HEK293 (cell line): Measurements from ENCODE around the gene ZBTB20.

Experiments used
- CTCF ChIA-PET: fragments of 350-600 bp; formaldehyde crosslinking; extraction: SDS; loops from one replicate; lab custom pipeline; 2021; ENCODE audit warnings: antibody characterized with exemption; lab: Yijun Ruan, JAX
- POLR2A ChIA-PET: fragments of 300-600 bp; formaldehyde crosslinking; extraction: SDS; loops from one replicate; lab custom pipeline; 2020; ENCODE audit warnings: antibody characterized with exemption, inconsistent platforms; lab: Yijun Ruan, JAX
- H3K27ac ChIP-seq: fragments of 200-500 bp; sonication (Bioruptor generic); 2 replicates; pipeline ENCODE4 v1.5.1; 2014; ENCODE audit warnings: low read depth, low read length, control low read depth, inconsistent platforms; ENCODE audit errors: extremely low read depth
- H3K36me3 ChIP-seq, 2 experiments: fragments of 200-500 bp in 1 of 2; sonication (Bioruptor generic) in 1 of 2; 1 replicate in 1 of 2; 2 replicates in 1 of 2; pipeline ENCODE4 v1.5.1; 2014 to 2017; ENCODE audit warnings: inconsistent platforms in 2 of 2, low read length in 2 of 2; ENCODE audit not compliant: control insufficient read depth in 2 of 2, insufficient read depth in 1 of 2
- H3K4me1 ChIP-seq: fragments of 200-500 bp; sonication (Bioruptor generic); 2 replicates; pipeline ENCODE4 v1.5.1; 2014; ENCODE audit warnings: mild to moderate bottlenecking, low read length, inconsistent platforms; ENCODE audit not compliant: control insufficient read depth, insufficient read depth
- H3K4me3 ChIP-seq: 2 replicates; pipeline ENCODE4 v1.5.1; 2011; ENCODE audit warnings: low read depth, mild to moderate bottlenecking, control low read depth, low read length, moderate library complexity
- H3K9me3 ChIP-seq: fragments of 200-500 bp; sonication (Bioruptor generic); 2 replicates; pipeline ENCODE4 v1.5.1; 2014; ENCODE audit warnings: low read depth, low read length, inconsistent platforms; ENCODE audit not compliant: control insufficient read depth, insufficient read depth
- KLF16 ChIP-seq: fragments of 450-650 bp; formaldehyde crosslinking; IDR thresholded peaks from 2 replicates; pipeline ENCODE4 v1.5.1; 2017; ENCODE audit warnings: missing biosample characterization, missing genetic modification characterization
- KLF8 ChIP-seq: fragments of 450-650 bp; formaldehyde crosslinking; IDR thresholded peaks from 2 replicates; pipeline ENCODE4 v1.5.1; 2016; ENCODE audit warnings: missing biosample characterization, missing genetic modification characterization
- PATZ1 ChIP-seq: fragments of 450-650 bp; formaldehyde crosslinking; IDR thresholded peaks from 2 replicates; pipeline ENCODE4 v1.5.1; 2016; ENCODE audit warnings: missing biosample characterization, missing genetic modification characterization
- SCRT2 ChIP-seq: fragments of 450-650 bp; formaldehyde crosslinking; IDR thresholded peaks from 2 replicates; pipeline ENCODE4 v1.5.1; 2016; ENCODE audit warnings: missing biosample characterization, missing genetic modification characterization
- SP3 ChIP-seq: fragments of 450-650 bp; formaldehyde crosslinking; IDR thresholded peaks from 2 replicates; pipeline ENCODE4 v1.5.1; 2016; ENCODE audit warnings: missing biosample characterization, missing genetic modification characterization
- TCF7L2 ChIP-seq: IDR thresholded peaks from 2 replicates; pipeline ENCODE4 v1.6.1; 2011; ENCODE audit warnings: low read depth, mild to moderate bottlenecking, inconsistent platforms, low read length, moderate library complexity, borderline replicate concordance
- YY2 ChIP-seq: fragments of 450-650 bp; formaldehyde crosslinking; IDR thresholded peaks from 2 replicates; pipeline ENCODE4 v1.5.1; 2016; ENCODE audit warnings: missing biosample characterization, missing genetic modification characterization
- ZBTB26 ChIP-seq: fragments of 450-650 bp; formaldehyde crosslinking; optimal IDR thresholded peaks from 2 replicates; pipeline ENCODE3; 2016; ENCODE audit warnings: missing biosample characterization, mild to moderate bottlenecking, missing genetic modification characterization
- ZBTB49 ChIP-seq: fragments of 450-650 bp; formaldehyde crosslinking; IDR thresholded peaks from 2 replicates; pipeline ENCODE4 v1.5.1; 2016; ENCODE audit warnings: missing biosample characterization, missing genetic modification characterization, low read depth
- ZBTB6 ChIP-seq: fragments of 450-650 bp; formaldehyde crosslinking; IDR thresholded peaks from 2 replicates; pipeline ENCODE4 v1.5.1; 2017; ENCODE audit warnings: missing biosample characterization, missing genetic modification characterization
- ZBTB8A ChIP-seq: fragments of 450-650 bp; formaldehyde crosslinking; IDR thresholded peaks from 2 replicates; pipeline ENCODE4 v1.5.1; 2016; ENCODE audit warnings: missing biosample characterization, missing genetic modification characterization
- ZFP69B ChIP-seq: fragments of 450-650 bp; formaldehyde crosslinking; IDR thresholded peaks from 2 replicates; pipeline ENCODE4 v1.5.1; 2016; ENCODE audit warnings: missing biosample characterization, missing genetic modification characterization
- ZNF341 ChIP-seq: fragments of 450-650 bp; formaldehyde crosslinking; IDR thresholded peaks from 2 replicates; pipeline ENCODE4; 2016; ENCODE audit warnings: low read depth, missing biosample characterization, missing genetic modification characterization
- ZNF394 ChIP-seq: fragments of 450-650 bp; formaldehyde crosslinking; IDR thresholded peaks from 2 replicates; pipeline ENCODE4 v1.5.1; 2016; ENCODE audit warnings: missing biosample characterization, missing genetic modification characterization, mild to moderate bottlenecking, moderate library complexity, borderline replicate concordance
- ZNF398 ChIP-seq: fragments of 450-650 bp; formaldehyde crosslinking; IDR thresholded peaks from 2 replicates; pipeline ENCODE4 v1.5.1; 2017; ENCODE audit warnings: missing biosample characterization, missing genetic modification characterization
- ZNF48 ChIP-seq: fragments of 450-650 bp; formaldehyde crosslinking; IDR thresholded peaks from 2 replicates; pipeline ENCODE4 v1.5.1; 2016; ENCODE audit warnings: missing biosample characterization, missing genetic modification characterization
- ZNF560 ChIP-seq: fragments of 450-650 bp; formaldehyde crosslinking; IDR thresholded peaks from 2 replicates; pipeline ENCODE4 v1.5.1; 2017; ENCODE audit warnings: missing biosample characterization, missing genetic modification characterization, borderline replicate concordance
- ZNF580 ChIP-seq: fragments of 450-650 bp; formaldehyde crosslinking; IDR thresholded peaks from 2 replicates; pipeline ENCODE4 v1.5.1; 2016; ENCODE audit warnings: missing biosample characterization, missing genetic modification characterization
- ZNF585B ChIP-seq: fragments of 450-650 bp; formaldehyde crosslinking; IDR thresholded peaks from 2 replicates; pipeline ENCODE4 v1.5.1; 2016; ENCODE audit warnings: missing biosample characterization, missing genetic modification characterization
- ZNF645 ChIP-seq: fragments of 450-650 bp; formaldehyde crosslinking; IDR thresholded peaks from 2 replicates; pipeline ENCODE4; 2016; ENCODE audit warnings: missing biosample characterization, missing genetic modification characterization
- ZNF692 ChIP-seq: fragments of 450-650 bp; formaldehyde crosslinking; IDR thresholded peaks from 2 replicates; pipeline ENCODE4 v1.5.1; 2016; ENCODE audit warnings: missing biosample characterization, missing genetic modification characterization
- ZNF707 ChIP-seq: fragments of 450-650 bp; formaldehyde crosslinking; IDR thresholded peaks from 2 replicates; pipeline ENCODE4 v1.5.1; 2016; ENCODE audit warnings: missing biosample characterization, missing genetic modification characterization
- ZNF837 ChIP-seq: fragments of 450-650 bp; formaldehyde crosslinking; IDR thresholded peaks from 2 replicates; pipeline ENCODE4 v1.5.1; 2016; ENCODE audit warnings: missing biosample characterization, missing genetic modification characterization

ZBTB20 gene

GRCh38 chr3:115146418-115147328, at the start of gene ZBTB20:
ZBTB20 (minus strand) TSS chr3:115147288.
- Histone ChIP-seq H3K36me3 (no peaks in the 10 kb centered on the region), H3K27ac (peak within 1 kb of the TSS; percentile 97), H3K4me1 (0 out of 2 replicates have a peak, but pooled peaks cover 3% of the 10 kb centered on the region), H3K4me3 (peak within 1 kb of the TSS; percentile 85), H3K9me3 (no peaks in the 10 kb centered on the region)
- ChIA-PET POLR2A (interaction anchor here (0.5 to 1.8 kb wide), 6 partner anchors 8 to 512 kb away, joined by 3 to 7 read pairs (median 6); no protein-coding TSS in a partner anchor), CTCF (interaction anchor here (0.6 to 0.9 kb wide), 5 partner anchors 47 to 312 kb away, joined by 3 to 4 read pairs (median 4); no protein-coding TSS in a partner anchor)
- TF ChIP-seq ZNF585B (tag by site-specific recombination) = no peak
- TF ChIP-seq ZBTB26 (tag by site-specific recombination) = peak; percentile 45
- TF ChIP-seq ZNF707 (tag by site-specific recombination) = no peak
- TF ChIP-seq ZNF48 = no peak
- peak; percentile 91 for TF ChIP-seq ZBTB8A (tag by site-specific recombination)
- TF ChIP-seq ZNF692 (tag by site-specific recombination) = peak; percentile 67
- TF ChIP-seq ZBTB6 (tag by site-specific recombination) = peak; percentile 39; the same call in 1 of the 2 replicates
- TF ChIP-seq YY2 (tag by site-specific recombination) = no peak
- TF ChIP-seq ZFP69B (tag by site-specific recombination) = 0 out of 2 replicates have a peak, but pooled peaks have one; percentile 27
- peak; percentile 82 for TF ChIP-seq ZNF394
- TF ChIP-seq ZNF837 = no peak
- TF ChIP-seq ZNF398 (tag by site-specific recombination) = peak; percentile 81
- TF ChIP-seq ZNF645 (tag by site-specific recombination) = no peak
- TF ChIP-seq ZNF560 (tag by site-specific recombination) = no peak
- TF ChIP-seq SP3 = 0 out of 2 replicates have a peak, but pooled peaks have one; percentile 37
- peak; percentile 83 for TF ChIP-seq ZNF341
- peak; percentile 31; the same call in 1 of the 2 replicates for TF ChIP-seq KLF16 (tag by site-specific recombination)
- TF ChIP-seq TCF7L2 = no peak
- no peak for TF ChIP-seq ZBTB49
- no peak for TF ChIP-seq ZNF580 (tag by site-specific recombination)
- no peak; the same call in none of the 2 replicates for TF ChIP-seq KLF8 (tag by site-specific recombination)
- TF ChIP-seq SCRT2 (tag by site-specific recombination) = no peak
- peak; percentile 58; the same call in 1 of the 2 replicates for TF ChIP-seq PATZ1 (tag by site-specific recombination)
